ENCODE data around the gene MYL3.
"Not testable (repeated sequence)": the region's sequence is repeated elsewhere in the genome, so short reads cannot be mapped to it uniquely, and the experiment has no call there.

MYL3 gene

DNA sequence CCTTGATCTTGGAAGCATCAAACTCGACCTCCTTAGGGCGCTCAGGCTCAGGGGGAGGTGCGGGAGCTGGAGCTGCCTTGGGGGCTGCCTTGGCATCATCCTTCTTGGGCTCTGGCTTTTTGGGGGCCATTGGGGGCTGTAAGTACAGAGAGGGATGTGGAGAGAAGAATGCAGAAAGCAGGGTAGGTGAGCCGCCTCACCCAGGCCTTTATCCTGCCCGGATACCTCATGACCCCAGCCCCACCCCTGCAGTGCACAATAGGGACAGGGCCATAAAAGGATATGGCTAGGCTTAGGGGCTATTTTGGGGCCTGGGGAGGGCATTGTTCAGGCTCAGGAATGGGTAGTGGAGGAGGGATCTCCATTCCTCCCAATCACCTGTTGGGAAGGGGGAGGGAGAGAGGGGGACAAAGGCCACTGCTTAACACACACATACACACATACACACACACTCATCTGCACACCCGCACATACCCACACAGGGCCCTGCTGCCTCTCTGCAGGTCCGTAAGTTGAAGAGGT lies at the start of gene MYL3:
Gene MYL3 (minus strand): TSS at position 184 of the 522 bp plus-strand sequence. CDS start 54 bp downstream, at position 130.
- DNase-seq = no peak

DNA sequence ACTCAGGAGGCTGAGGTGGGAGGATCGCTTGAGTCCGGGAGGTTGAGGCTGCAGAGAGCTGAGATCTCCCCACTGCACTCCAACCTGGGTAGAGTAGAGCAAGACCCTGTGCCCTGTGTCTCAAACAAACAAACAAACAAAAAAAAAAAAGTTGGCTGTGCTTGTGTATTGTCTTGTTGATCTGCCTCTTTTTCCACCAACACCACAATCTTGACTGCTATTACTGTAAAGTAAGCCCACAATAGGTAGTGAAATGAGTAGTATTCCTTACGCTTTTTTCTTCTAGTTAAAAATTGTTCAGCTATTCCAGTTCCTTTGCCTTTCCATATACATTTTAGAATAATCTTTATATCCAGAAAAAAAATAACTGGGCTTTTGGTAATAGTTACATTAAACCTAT lies 49.7 kb upstream of the MYL3 start:
- no peak for DNase-seq

DNA sequence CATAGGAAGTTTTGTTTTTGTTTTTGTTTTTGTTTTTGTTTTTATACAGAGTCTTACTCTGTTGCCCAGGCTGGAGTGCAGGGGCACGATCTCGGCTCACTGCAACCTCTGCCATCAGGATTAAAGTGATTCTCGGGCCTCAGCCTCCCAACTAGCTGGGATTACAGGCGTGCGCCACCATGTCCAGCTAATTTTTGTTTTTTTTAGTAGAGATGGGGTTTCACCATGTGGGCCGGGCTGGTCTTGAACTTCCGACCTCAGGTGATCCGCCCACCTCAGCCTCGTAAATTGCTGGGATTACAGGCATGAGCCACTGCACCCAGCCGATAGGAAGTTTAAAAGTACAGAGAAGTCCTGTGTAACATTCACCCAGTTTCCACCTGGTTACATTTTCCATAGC lies 47.7 kb upstream of the MYL3 start:
- not testable (repeated sequence) for DNase-seq

DNA sequence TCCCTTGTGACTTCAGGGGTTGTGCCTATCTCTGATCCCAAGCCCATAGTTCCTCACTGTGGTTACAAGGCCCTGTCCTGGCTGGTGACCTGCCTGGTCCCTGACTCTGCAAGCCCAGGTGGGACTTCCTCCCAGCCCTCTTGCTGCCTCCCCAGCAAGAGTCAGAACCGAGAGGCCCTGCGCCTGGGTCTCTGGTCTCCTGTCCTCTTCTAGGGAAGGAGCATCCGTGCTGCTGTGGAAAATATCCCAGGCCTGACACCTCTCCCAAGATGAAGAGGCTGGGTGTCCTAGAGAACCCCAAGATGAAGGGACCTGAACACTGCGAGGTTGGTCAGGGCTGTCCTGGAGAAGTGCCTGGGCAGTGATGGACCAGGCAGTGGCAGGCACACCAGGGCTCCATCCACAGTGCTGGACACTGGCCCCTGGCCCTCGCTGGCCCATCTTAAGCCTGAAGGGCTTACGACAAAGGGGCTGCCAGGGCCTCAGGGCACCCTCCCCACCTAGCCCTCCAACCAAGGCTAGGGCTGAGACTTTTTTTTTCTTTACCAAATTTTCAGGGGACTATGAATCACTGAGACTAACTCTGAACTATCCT lies 47.0 kb upstream of the MYL3 start:
- no peak for DNase-seq

DNA sequence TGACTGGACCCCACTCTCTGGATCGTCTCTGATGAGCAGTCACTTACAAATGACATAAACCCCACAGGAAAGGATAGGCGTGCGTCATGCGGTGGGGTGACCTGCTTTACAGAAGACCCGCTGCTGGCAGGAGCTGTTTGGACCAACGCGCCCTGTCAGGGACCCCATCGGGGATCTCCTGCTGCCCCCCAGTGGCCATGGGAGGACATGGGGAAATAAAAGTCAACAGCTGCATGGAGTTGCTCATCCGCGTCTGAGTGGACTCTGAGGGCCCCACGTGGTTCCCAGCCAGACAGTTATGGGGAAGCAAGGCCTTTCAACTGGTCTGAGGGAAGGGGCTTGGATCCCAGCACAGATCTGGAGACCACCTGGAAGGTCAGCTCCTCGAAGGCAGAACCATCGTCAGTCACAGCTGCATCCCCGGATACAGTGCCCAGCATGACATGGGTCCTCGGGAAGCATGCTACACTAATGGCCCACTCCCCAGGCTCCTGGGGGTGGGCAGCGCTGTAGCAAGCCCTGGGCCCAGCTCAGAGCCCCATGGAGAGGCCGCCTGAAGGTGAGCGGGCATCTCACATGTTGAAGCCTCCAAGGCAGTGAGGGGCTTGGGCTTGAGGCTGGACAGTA lies 46.4 kb upstream of the MYL3 start:
- peak; percentile 24 for DNase-seq

DNA sequence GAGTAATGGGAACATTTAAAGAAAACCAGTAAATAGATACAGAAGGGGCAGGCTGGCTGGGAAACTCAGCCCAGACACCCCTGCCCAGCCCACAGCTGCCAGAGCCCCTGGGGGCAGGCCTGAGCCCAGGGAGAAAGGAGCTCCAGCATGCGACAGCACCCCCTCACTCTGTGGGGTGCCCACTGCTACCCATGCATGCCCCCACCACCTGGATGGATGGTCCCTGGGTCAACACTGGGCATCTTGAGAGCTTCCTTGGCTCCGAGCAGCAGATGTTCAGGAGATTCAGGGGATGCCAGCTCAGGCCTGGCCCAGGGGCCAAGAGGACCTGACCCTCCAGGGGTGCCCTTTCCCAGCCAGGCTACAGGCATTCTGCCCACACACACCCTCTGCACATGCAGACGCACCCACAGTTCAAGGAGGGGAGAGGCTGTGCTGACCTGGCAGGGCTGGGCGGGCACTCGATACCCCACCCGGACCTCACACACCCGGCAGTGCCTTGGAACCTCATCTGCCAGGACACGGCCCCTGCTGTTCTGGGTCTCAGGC lies 45.8 kb upstream of the MYL3 start:
- no peak for DNase-seq

DNA sequence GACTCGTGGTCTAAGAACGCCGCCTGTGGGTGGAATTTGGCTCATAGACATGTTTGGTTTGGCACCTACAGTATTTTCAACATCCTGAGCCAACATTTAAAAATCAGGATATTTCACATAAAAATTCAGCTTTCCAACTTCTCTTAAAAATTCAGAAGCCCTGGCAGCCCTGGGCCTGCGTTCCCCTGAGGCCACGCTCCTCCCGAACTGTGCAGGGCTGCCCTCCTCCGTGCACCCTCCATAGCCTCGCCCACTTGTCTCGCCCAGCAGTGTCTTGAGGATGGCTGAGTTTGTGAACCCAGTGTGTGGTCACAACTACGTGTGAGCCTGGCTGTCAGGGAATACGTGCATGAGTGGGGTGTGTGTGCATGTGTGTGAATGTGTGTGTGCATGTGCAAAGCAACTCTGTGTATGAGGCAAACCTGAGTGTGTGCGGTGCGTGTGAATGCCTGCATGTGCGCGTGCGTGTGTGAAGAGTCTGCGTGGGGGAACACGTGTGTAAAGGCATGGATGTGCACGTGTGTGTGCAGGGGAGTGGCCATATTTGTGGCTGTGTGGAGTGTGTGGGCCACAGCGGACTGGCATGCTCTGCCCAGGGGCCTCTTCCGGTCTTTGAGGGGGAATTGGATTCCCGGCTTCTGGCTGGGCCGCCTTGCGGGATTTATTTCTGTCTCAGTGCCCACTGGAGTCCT lies 45.2 kb upstream of the MYL3 start:
- no peak for DNase-seq

DNA sequence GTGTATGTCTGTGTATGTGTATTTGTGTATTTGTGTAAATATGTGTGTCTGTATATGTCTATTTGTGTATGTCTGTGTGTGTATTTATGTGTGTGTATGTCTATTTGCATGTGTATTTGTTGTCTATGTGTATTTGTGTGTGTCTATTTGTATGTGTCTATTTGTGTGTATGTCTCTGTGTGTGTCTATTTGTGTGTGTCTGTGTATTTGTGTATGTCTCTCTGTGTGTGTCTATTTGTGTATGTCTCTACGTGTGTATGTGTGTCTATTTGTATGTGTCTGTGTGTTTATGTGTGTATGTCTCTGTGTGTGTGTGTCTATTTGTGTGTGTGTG lies 44.7 kb upstream of the MYL3 start:
- no peak for DNase-seq

DNA sequence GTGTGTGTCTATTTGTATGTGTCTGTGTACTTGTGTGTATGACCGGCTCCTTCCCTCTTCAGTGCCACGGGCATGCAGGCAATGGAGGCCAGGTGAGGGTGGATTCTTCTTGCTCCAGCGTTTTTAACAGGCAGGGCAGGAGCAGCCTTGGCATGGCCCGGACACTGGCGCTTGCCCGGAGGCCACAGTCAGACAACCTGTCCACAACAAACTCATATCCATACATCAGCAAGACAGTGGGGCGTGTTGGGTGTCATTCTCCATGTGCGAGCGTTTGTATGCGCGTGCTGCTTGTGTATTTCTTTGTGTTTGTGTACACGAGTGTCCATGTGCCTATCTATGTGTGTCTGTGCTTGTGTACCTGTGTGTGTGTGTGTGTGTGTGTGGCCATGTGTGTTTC lies 44.0 kb upstream of the MYL3 start:
- DNase-seq = no peak

DNA sequence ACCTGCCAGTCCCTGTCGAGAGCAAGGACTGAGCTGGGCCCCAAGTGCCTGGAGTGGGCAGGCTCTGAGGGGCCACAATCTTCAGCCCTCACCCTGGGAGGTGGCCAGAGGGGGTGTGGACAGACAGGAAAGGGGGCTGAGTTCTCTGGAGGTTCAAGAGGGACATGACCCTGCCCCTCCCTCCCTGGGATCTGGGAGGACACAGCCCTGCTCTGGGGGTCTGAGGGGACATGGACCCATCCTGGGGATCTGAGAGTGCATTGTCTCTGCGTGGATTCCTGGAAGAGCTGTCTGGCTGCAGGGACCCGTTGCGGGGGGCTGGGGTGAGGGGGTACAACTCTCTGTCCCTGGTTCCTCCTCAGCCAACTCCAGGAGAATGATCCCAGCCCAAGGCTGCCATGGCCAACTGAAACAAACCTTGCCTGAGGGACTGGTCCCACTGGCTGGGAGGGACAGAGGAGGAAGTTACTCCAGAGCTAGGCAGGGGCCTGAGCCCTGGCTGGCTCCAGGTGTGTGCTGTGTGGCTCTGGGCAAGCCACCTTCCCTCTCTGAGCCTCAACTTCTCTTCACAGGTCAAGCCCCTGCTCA lies 43.3 kb upstream of the MYL3 start:
- DNase-seq = no peak

DNA sequence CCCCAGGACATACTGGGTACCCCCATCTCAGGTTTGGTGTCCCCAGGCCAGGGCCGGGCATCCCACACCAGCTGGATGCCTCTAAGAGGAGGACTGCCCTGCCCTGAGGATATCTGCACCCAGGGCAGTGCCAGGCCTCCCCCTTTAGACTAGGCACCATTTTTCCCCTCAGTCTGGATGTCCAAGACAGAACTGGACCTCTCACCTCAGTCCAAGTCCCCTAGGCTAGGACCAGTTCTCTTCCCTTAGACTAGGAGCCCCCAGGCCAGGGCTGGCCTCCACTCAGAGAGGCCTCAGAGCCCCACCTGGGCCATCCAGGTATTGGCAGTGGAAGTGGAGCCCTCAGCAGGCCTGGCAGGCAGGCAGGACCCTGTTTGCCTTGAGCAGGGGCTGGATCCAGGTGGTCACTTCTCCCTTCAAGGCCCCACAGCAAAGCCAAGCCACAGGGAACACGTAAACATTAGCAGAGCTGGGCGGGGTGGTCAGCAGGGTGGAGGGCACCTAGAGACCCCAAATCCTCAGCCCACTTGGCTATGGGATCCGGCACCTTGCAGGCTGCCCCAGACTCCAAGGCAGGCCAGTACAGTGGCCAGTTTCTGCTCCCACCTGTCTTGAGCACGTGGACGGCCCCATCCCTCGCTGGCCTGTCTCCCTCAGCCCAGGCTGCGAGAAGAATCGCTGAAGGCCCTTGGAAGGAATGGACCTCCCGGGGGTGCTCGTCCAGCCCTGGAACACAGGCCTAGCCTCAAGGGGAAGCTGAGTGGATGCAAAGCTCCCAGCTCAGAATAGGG lies 42.6 kb upstream of the MYL3 start:
- no peak for DNase-seq

DNA sequence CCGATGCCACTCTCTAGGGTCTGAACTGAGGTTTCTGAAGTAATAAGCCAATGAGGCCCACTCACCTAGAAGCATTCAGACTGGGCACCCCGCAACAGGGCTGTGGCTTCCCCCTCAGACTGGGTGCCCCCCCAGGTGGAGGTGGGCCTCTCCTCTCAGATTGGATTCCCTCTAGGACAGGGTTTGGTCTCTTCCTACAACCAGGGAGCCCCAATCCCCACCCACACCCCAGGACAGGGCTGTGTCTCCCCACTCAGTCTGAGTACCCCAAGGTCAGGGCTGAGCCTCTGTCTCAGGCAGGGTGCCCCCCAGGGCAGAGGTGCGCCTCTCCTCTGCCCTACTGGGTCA lies 41.9 kb upstream of the MYL3 start:
- no peak for DNase-seq

DNA sequence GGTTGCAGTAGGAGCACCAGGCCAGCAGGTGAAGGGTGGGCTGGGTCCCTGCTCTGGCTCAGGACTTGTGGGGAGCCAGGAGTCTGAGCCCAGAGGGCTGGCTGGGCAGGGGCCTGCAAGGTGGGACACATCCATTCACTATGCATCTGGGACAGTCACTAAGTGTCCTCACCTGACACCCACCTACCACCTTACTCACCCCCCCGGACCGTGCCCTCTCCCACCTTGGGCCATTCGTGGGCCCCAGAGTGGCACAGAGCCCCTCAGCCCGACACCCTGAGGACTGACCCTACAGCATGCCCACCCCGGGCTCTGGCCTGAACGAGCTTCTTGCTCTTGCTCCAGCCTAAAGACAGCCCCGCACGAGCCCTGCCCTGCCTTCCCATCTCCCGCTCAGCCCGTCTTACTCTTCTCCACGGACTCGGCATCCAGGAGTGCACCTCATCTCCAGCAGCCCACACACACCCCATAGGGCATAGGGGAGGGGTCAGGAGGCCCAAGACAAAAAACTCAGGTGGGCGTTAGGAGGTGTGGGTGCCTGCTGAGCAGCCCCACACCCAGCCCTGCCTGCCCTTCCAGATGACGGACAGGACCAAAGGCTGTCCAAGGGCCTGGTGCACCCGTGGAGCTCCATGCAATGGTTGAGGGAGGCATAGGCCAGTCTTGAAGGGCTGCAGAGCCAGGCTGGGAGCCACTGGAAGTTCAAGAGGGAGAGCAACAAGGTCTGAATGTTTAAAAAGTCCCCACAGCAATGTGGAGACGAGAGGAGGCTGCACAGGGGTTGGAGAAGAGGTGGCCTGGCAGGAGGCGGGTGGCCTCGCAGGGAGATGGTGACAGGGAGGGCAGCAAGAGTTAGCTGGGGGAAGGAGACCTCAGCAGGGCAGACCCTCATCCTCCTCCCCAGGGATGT lies 41.3 kb upstream of the MYL3 start:
- DNase-seq = no peak

DNA sequence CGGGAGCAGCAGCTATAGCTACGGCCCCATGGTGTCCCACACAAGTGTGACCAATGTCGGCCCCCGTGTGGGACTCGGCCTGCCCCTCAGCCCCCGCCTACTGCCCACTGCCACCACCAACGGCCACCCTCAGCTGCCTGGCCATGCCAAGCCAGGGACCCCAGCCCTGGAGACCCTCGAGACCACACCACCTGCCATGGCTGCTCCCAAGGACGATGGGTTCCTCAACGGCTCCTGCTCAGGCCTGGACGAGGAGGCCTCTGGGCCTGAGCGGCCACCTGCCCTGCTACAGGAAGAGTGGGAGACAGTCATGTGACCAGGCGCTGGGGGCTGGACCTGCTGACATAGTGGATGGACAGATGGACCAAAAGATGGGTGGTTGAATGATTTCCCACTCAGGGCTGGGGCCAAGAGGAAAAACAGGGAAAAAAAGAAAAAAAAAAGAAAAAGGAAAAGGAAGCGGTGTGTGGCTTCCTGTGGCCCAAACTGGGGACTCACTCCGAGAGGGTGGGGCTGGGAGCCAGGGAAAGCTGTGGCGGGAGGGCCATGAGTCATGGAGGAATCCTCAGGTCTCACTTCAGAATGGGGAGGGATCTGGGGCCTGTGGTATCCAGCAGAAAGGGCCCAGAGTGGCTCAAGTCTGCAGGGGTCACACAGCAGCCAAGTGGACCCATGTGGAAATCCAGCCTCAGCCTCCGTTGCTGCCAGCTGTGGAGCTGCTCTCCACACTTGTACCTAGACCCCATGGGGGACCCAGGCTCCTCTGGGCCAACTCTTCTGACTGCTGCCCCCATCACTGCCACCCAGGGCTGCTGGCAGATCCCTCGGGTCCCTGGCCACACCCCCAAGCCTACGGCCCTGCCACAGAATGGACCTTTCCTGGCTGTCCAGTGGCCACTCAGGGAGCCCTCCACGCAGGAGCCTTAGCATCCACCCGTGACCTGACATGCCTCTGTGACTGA lies 40.4 kb upstream of the MYL3 start:
- no peak for DNase-seq

DNA sequence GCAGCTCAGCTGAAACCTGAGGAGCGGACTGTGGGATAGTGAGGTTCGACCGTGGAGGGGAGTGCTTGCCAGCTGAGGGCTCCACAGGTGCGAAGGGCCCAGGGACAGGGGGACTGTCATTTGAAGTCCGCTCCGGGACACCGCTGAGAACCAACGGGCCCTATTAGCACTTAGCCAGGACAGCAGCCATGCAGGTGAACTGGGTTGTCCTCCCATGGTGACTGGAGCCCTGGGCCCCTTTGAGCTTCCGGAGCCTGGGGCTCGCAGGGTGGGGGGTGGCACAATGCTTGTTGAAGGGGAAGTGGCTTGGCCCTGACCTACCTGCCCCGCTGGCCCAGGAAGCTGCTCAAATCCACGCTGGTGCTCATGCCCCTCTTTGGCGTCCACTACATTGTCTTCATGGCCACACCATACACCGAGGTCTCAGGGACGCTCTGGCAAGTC lies 39.0 kb upstream of the MYL3 start:
- no peak for DNase-seq

DNA sequence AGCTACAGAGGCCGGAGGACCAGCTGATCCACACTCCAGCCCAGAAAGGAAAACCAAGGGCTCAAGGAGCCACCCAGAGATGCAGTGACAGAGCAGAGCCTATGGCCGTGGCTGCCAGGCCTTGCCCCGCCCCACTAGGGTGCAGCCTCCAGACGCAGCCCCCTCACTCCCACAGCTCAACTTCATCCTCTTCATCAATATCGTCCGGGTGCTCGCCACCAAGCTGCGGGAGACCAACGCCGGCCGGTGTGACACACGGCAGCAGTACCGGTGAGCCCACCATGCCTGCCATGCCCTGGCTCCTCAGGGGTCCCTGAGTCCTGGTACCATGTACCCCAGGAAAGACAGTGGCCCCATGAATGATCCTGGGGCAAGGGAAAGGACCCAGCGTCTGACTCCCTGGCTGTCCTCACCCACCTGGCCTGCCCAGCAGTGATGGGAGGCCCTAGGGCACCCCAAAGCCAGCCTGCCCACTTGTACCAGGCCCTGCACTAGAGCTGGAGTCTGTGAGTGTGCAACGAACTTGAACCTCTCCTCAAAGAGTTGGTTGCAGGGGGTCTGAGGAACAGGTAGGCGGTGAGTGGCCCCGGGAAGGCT lies 38.4 kb upstream of the MYL3 start:
- DNase-seq = no peak

DNA sequence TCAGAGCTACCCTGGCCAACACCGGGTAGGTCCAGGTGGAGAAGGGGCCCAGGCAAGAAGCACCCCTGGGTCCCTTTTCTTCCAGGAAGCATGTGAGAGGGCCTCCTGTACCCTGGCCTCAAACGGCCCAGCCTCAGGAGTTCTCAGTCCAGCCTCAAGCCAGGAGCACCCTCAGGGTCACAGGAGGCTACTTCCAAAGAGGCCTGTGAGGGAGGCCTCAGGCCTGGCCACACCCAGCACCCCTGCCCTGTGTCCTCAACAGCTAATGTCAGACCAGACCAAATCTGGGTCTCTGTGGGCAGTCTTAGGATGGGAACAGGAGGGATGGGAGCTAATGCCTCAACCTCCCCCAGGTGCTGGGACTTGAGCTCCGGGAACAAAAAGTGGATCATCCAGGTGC lies 37.8 kb upstream of the MYL3 start:
- no peak for DNase-seq

DNA sequence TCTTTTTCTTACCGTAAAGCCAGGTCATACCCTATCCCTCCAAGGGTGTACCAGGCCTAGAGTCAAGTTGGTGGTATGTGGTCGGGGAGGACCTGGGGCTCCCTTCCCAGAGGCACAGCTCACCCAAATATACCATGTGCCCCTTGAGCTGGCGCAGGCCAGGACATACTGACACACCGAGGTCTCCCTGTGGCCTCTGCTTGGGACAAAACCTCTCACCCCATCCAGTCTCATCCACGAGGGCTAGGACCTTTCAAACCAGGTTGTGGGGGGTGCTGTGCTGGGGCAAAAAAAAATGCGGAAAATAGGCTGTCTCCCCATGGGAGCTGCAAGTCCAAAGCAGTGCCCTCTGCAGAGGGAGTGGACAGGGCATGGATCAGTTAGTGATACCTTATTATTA lies 37.1 kb upstream of the MYL3 start:
- DNase-seq = no peak

DNA sequence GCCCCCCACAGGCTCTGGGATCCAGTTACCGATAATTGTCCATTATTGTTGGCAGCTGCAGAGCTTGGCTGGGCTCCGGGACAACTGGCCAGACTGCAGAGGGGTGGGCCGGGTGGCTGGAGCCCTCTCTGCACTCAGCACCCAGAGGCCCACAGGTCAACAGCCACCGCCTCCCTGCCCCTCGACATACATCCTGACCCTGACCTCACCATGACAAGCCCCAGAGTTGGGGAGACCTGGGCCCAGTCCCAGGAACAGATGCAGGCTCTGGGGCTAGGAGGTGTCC lies 36.7 kb upstream of the MYL3 start:
- no peak for DNase-seq
